WTC11 (cell line): ENCODE results near the gene KCNAB3.

Experiments used
- ETV6 ChIP-seq: sonication (generic); formaldehyde crosslinking; IDR thresholded peaks from 2 replicates; pipeline ENCODE4 v1.8.1; 2022; ENCODE audit warnings: mild to moderate bottlenecking, missing genetic modification reagents
- NR3C1 ChIP-seq: sonication (generic); formaldehyde crosslinking; conservative IDR thresholded peaks from 2 replicates; pipeline ENCODE4 v1.8.1; 2023; ENCODE audit warnings: low read depth, mild to moderate bottlenecking, missing genetic modification reagents
- TEAD4 ChIP-seq: sonication (generic); formaldehyde crosslinking; IDR thresholded peaks from 2 replicates; pipeline ENCODE4 v1.8.0; 2022; ENCODE audit warnings: mild to moderate bottlenecking, missing genetic modification reagents
- ZNF219 ChIP-seq: sonication (generic); formaldehyde crosslinking; IDR thresholded peaks from 2 replicates; pipeline ENCODE4 v1.8.0; 2023; ENCODE audit warnings: missing genetic modification reagents, mild to moderate bottlenecking, borderline replicate concordance
- TF ChIP-seq, protein P1 (sequence below): fragments of 200-600 bp; IDR thresholded peaks from 2 replicates; pipeline ENCODE4 v1.8.0; 2022; ENCODE audit warnings: antibody characterized with exemption
- TF ChIP-seq, protein P2 (sequence below): sonication (generic); formaldehyde crosslinking; IDR thresholded peaks from 2 replicates; pipeline ENCODE4 v1.8.0; 2022; ENCODE audit warnings: mild to moderate bottlenecking, missing genetic modification reagents
- TF ChIP-seq, protein P3 (sequence below): fragments of 250-450 bp; sonication (Bioruptor Pico); IDR thresholded peaks from 2 replicates; pipeline ENCODE4 v1.9.0; 2021; ENCODE audit warnings: mild to moderate bottlenecking
- TF ChIP-seq, protein P4 (sequence below): sonication (generic); formaldehyde crosslinking; IDR thresholded peaks from 2 replicates; pipeline ENCODE4 v1.8.0; 2022; ENCODE audit warnings: mild to moderate bottlenecking, missing genetic modification reagents
- TF ChIP-seq, protein P5 (sequence below): sonication (generic); formaldehyde crosslinking; IDR thresholded peaks from 2 replicates; pipeline ENCODE4 v1.8.1; 2023; ENCODE audit warnings: mild to moderate bottlenecking, missing genetic modification reagents

DNA sequence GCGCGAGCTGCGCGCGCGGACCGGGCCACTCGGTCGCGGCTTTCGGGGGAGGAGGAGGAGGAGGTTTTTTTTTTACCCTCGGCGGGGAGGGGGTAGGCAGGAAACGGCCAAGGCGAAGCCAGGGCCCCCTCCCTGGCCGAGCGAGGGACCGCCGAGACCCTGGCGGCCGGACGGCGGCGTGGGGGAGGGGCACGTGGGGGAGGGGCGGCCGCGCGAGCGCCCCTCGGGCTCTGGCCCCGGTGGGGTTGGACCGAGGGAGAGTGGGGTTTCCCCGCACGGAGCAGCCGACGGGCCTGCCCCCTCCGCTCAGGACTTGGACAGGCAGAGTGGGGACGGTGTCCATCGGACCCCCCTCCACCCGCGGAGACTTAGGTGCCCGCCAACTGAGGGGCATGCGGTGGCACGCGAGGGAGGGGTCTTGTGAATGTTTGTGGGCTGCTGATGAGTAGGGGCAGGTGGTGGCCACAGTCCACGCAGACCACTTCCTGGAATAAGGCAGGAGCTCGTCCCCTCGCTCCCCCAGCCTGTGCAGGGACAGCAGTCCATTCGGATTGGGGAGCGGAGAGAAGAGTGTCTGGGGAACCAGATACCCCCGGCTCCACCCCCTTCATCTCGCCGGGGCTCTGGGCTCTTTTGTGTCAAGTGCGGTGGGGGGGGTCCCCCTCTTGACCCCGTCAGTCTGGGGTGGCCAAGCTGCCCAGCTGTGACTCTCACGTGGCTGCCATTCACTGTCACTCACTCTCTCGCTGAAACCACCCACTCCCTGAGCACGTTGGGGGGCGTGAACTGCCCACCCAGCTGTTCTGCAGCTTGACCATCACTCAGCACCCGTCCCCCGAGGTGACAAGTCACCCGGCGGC lies 44.1 kb downstream of the KCNAB3 start:
- TF ChIP-seq, protein P1, sequence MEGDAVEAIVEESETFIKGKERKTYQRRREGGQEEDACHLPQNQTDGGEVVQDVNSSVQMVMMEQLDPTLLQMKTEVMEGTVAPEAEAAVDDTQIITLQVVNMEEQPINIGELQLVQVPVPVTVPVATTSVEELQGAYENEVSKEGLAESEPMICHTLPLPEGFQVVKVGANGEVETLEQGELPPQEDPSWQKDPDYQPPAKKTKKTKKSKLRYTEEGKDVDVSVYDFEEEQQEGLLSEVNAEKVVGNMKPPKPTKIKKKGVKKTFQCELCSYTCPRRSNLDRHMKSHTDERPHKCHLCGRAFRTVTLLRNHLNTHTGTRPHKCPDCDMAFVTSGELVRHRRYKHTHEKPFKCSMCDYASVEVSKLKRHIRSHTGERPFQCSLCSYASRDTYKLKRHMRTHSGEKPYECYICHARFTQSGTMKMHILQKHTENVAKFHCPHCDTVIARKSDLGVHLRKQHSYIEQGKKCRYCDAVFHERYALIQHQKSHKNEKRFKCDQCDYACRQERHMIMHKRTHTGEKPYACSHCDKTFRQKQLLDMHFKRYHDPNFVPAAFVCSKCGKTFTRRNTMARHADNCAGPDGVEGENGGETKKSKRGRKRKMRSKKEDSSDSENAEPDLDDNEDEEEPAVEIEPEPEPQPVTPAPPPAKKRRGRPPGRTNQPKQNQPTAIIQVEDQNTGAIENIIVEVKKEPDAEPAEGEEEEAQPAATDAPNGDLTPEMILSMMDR = no peak
- TF ChIP-seq, protein P2, sequence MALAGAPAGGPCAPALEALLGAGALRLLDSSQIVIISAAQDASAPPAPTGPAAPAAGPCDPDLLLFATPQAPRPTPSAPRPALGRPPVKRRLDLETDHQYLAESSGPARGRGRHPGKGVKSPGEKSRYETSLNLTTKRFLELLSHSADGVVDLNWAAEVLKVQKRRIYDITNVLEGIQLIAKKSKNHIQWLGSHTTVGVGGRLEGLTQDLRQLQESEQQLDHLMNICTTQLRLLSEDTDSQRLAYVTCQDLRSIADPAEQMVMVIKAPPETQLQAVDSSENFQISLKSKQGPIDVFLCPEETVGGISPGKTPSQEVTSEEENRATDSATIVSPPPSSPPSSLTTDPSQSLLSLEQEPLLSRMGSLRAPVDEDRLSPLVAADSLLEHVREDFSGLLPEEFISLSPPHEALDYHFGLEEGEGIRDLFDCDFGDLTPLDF (CRISPR knock-in tag) = no peak
- no peak for TF ChIP-seq ETV6 (CRISPR knock-in tag)
- TF ChIP-seq, protein P3, sequence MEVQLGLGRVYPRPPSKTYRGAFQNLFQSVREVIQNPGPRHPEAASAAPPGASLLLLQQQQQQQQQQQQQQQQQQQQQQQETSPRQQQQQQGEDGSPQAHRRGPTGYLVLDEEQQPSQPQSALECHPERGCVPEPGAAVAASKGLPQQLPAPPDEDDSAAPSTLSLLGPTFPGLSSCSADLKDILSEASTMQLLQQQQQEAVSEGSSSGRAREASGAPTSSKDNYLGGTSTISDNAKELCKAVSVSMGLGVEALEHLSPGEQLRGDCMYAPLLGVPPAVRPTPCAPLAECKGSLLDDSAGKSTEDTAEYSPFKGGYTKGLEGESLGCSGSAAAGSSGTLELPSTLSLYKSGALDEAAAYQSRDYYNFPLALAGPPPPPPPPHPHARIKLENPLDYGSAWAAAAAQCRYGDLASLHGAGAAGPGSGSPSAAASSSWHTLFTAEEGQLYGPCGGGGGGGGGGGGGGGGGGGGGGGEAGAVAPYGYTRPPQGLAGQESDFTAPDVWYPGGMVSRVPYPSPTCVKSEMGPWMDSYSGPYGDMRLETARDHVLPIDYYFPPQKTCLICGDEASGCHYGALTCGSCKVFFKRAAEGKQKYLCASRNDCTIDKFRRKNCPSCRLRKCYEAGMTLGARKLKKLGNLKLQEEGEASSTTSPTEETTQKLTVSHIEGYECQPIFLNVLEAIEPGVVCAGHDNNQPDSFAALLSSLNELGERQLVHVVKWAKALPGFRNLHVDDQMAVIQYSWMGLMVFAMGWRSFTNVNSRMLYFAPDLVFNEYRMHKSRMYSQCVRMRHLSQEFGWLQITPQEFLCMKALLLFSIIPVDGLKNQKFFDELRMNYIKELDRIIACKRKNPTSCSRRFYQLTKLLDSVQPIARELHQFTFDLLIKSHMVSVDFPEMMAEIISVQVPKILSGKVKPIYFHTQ (CRISPR knock-in tag) = no peak
- TF ChIP-seq NR3C1 (CRISPR knock-in tag) = no peak
- TF ChIP-seq, protein P4, sequence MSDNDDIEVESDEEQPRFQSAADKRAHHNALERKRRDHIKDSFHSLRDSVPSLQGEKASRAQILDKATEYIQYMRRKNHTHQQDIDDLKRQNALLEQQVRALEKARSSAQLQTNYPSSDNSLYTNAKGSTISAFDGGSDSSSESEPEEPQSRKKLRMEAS (CRISPR knock-in tag) = no peak
- TF ChIP-seq TEAD4 (CRISPR knock-in tag) = no peak
- no peak for TF ChIP-seq ZNF219 (CRISPR knock-in tag)
- TF ChIP-seq, protein P5, sequence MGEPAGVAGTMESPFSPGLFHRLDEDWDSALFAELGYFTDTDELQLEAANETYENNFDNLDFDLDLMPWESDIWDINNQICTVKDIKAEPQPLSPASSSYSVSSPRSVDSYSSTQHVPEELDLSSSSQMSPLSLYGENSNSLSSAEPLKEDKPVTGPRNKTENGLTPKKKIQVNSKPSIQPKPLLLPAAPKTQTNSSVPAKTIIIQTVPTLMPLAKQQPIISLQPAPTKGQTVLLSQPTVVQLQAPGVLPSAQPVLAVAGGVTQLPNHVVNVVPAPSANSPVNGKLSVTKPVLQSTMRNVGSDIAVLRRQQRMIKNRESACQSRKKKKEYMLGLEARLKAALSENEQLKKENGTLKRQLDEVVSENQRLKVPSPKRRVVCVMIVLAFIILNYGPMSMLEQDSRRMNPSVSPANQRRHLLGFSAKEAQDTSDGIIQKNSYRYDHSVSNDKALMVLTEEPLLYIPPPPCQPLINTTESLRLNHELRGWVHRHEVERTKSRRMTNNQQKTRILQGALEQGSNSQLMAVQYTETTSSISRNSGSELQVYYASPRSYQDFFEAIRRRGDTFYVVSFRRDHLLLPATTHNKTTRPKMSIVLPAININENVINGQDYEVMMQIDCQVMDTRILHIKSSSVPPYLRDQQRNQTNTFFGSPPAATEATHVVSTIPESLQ (CRISPR knock-in tag) = no peak
